CD4-positive, CD25-positive, alpha-beta regulatory T cell (primary cell): ENCODE results near the gene PPP1R3G. TPM values are rescaled to one million over a fixed set of nuclear protein-coding genes. Genes with fewer than 3 reads are reported as not detected.

Experiments
- ATAC-seq, 2 donors: fragments of 150-1000 bp; cut with Tn5 transposase; one replicate each; pipeline ENCODE4 v1.10.0; 2021; ENCODE audit warnings: low read depth in 2 of 2, moderate number of reproducible peaks in 2 of 2, moderate library complexity in 1 of 2
- DNase-seq, 3 donors: peaks; one replicate each; pipeline versions ENCODE4 v3.0.0 to v3.0.0-alpha.2; 2012 to 2022; ENCODE audit warnings: mixed read lengths in 1 of 3
- H3K27ac ChIP-seq: one replicate; pipeline ENCODE4 v1.7.0; 2013; ENCODE audit warnings: mild to moderate bottlenecking, low read length; ENCODE audit not compliant: insufficient read depth, poor library complexity, severe bottlenecking
- H3K27me3 ChIP-seq: one replicate; pipeline ENCODE4 v1.7.0; 2013; ENCODE audit warnings: low read length; ENCODE audit not compliant: control insufficient read depth, insufficient read depth
- H3K36me3 ChIP-seq: one replicate; pipeline ENCODE4 v1.7.0; 2013; ENCODE audit warnings: mild to moderate bottlenecking, low read length, moderate library complexity; ENCODE audit not compliant: control insufficient read depth, insufficient read depth
- H3K4me1 ChIP-seq: 2 replicates; pipeline ENCODE4 v1.7.0; 2013; ENCODE audit warnings: mild to moderate bottlenecking, low read length; ENCODE audit not compliant: insufficient read depth, control insufficient read depth, poor library complexity, severe bottlenecking
- H3K4me3 ChIP-seq: one replicate; pipeline ENCODE4 v1.7.0; 2013; ENCODE audit warnings: low read depth, mild to moderate bottlenecking, low read length, moderate library complexity
- H3K9me3 ChIP-seq, 2 experiments: 1 replicate in 1 of 2; 2 replicates in 1 of 2; pipeline ENCODE4 v1.7.0; 2013; ENCODE audit warnings: low read length in 2 of 2, mild to moderate bottlenecking in 1 of 2, moderate library complexity in 1 of 2; ENCODE audit not compliant: control insufficient read depth in 2 of 2
- H3K27ac Mint-ChIP-seq, 3 donors: one replicate each; pipeline ENCODE4 v1.8.0; 2020 to 2022; ENCODE audit warnings: mild to moderate bottlenecking in 3 of 3, mixed read lengths in 3 of 3, moderate library complexity in 2 of 3
- H3K27me3 Mint-ChIP-seq: one replicate; pipeline ENCODE4 v1.8.0; 2022; ENCODE audit warnings: mild to moderate bottlenecking, mixed read lengths
- H3K36me3 Mint-ChIP-seq: one replicate; pipeline ENCODE4 v1.8.0; 2020; ENCODE audit warnings: mixed read lengths
- H3K4me1 Mint-ChIP-seq, 4 donors: one replicate each; pipeline ENCODE4 v1.8.0; 2020 to 2022; ENCODE audit warnings: mixed read lengths in 4 of 4, mild to moderate bottlenecking in 1 of 4
- H3K4me3 Mint-ChIP-seq, 4 donors: one replicate each; pipeline ENCODE4 v1.8.0; 2020 to 2022; ENCODE audit warnings: mild to moderate bottlenecking in 4 of 4, mixed read lengths in 4 of 4, moderate library complexity in 3 of 4
- H3K9me3 Mint-ChIP-seq, 7 donors: one replicate each; pipeline ENCODE4 v1.8.0; 2020 to 2022; ENCODE audit warnings: mixed read lengths in 7 of 7, mild to moderate bottlenecking in 3 of 7, moderate library complexity in 2 of 7
- polyA plus RNA-seq, 4 donors: library from polyadenylated mRNA; unstranded; fragments of 300-500 nt; fragmentation: Illumina TruSeq; gene quantifications; one replicate each; pipeline ENCODE4 v1.2.3, GENCODE V29; 2021
- total RNA-seq: library from RNA; stranded (reverse); gene quantifications from one replicate; pipeline ENCODE4 v1.2.3, GENCODE V29; 2022

PPP1R3G gene
- total and polyA plus RNA-seq, 5 donors from 2014 or later = 0.10 TPM; not detected in 4

DNA sequence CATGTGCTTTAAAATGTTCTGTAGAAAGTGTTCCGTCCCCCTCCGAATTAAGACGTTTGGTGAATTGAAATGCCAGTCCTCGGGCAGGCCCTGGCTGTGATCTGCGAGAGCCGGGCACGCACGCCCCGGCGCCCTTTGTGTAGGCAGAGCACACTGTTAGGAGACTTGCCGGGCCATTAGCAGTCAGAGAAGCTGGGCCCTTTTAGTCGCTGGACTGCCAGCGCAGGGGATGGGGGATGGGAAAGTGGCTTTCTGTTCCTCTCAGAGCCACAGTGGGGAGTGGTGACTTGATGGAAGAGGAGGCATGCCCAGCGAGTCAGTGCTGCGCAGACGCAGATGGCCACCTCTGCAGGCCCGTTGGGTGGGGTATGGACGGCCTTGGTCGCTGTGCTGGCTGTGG, 2.2 kb downstream of the PPP1R3G start:
- DNase-seq (no peak), ATAC-seq (no peak)
- H3K4me3 ChIP-seq = no peak overlapping the region
- peaks cover 23% of the 10 kb centered on the region for H3K27me3 ChIP-seq
- Mint-ChIP-seq H3K4me1 (peaks cover 0 to 17% (median 1%) of the 10 kb centered on the region in 4 donors), H3K27me3 (peaks cover 58% of the 10 kb centered on the region), H3K9me3 (peaks cover 0 to 6% (median 0%) of the 10 kb centered on the region in 7 donors), H3K36me3 (no peaks in the 10 kb centered on the region), H3K27ac (peak overlapping the region in 1 of 3 donors; percentile 94), H3K4me3 (peak overlapping the region in 1 of 4 donors; percentile 75)
- H3K27ac ChIP-seq = no peak overlapping the region
- H3K4me1 ChIP-seq = peaks cover 4% of the 10 kb centered on the region
- no peaks in the 10 kb centered on the region for H3K9me3 ChIP-seq
- H3K36me3 ChIP-seq = no peaks in the 10 kb centered on the region

DNA sequence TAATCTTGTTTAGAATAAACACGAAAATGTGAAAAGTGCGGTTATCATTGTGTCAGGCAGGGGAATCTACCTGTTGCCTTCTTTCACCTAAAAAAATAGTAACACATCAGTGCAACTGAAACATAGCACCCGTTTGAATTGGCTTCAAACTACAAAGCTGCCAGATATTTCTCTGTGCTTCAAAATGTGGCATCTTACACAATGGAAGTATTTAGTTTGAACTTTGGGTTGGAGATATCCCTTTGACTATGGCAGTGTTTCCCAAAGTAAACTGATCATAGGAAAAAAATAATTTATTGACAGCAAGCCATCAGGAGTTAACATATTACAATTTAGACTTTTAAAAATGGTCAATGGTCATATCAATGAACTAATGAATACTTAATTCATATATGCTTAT, 3.6 kb downstream of the PPP1R3G start:
- H3K36me3 Mint-ChIP-seq = no peaks in the 10 kb centered on the region
- peaks cover 50% of the 10 kb centered on the region for H3K27me3 Mint-ChIP-seq

DNA sequence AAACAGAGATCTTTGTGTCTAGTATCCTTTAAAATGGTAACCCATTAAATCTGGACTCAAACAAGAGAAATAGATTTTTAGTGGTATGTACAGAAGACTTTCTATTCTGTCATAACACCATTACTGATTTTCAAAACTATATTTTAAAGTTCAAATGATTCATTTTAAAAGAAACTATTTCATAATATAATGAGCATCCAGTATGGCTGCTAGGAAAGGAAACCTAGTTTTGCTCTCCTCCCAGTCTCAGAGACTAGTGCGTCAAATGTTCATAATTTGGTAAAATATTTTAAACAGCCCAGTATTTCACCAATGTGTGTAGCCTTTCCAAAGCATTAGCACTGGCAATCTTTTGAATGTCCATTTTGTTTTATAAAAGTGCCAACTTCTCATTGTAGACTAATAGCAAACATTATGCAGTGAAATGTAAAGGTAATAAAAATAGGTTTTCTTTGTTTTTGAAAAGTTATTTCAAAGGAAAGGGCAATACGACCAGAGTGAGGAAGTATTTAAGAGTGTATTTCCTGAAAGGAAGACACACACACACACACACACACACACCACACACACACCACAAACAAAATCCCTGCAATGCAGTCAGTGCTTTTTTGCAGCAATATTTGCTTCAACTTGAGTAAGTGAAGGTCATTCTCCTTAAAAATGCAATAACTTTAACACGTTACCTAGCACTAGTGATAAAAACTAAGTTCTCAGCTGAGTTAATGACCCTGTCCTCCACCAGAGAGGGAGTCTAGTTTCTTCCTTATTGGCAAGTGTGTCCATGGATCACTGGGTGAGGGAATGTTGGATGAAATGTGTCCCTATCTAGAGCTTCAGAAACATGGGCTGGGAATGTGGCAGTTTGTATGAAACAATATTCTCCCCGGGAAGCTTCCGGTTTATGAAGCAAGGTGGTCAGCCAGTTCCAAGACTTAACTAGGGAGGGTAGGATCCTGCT, 4.6 kb downstream of the PPP1R3G start:
- peaks cover 47% of the 10 kb centered on the region for H3K27me3 Mint-ChIP-seq
- no peak for ATAC-seq

More for the DNA sequence above, 3.6 kb downstream of the PPP1R3G start:
- Mint-ChIP-seq H3K9me3 (no peaks in the 10 kb centered on the region), H3K4me3 (no peak overlapping the region), H3K4me1 (peaks cover 0 to 13% (median 1%) of the 10 kb centered on the region in 4 donors), H3K27ac (no peak overlapping the region)
- Histone ChIP-seq H3K9me3 (no peaks in the 10 kb centered on the region), H3K27me3 (peaks cover 20% of the 10 kb centered on the region), H3K4me1 (peaks cover 4% of the 10 kb centered on the region), H3K27ac (no peak overlapping the region), H3K36me3 (no peaks in the 10 kb centered on the region), H3K4me3 (no peak overlapping the region)
- no peak for DNase-seq
- no peak for ATAC-seq

DNA sequence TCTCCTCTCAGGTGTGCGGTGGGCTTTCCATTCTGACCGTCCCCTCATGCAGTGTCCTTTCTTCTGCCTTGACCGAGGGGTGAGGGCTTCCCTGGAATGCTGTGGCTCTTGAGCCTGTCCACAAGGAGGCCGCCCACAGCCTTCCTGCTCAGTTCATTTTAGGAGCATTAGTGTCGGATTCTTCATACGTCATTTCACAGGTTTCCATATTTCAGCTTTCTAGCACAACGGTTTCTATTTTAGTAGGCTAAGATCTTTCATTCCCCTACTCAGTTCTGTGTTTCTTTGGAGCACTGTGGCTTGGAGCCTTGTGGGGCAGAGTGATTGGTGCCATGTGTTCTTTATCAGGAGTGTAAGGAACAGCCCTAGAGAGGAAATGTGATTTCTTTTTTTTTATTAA, 5.5 kb downstream of the PPP1R3G start:
- Mint-ChIP-seq H3K4me1 (peaks cover 0 to 7% (median 1%) of the 10 kb centered on the region in 4 donors), H3K9me3 (peaks cover 0 to 1% (median 0%) of the 10 kb centered on the region in 7 donors), H3K4me3 (no peak overlapping the region), H3K36me3 (no peaks in the 10 kb centered on the region), H3K27me3 (peaks cover 47% of the 10 kb centered on the region), H3K27ac (no peak overlapping the region)
- H3K9me3 ChIP-seq = no peaks in the 10 kb centered on the region
- H3K27ac ChIP-seq = no peak overlapping the region
- H3K27me3 ChIP-seq = peaks cover 20% of the 10 kb centered on the region
- no peaks in the 10 kb centered on the region for H3K36me3 ChIP-seq
- no peak overlapping the region for H3K4me3 ChIP-seq
- DNase-seq (no peak), ATAC-seq (no peak)
- H3K4me1 ChIP-seq = no peaks in the 10 kb centered on the region

More for the DNA sequence above, 4.6 kb downstream of the PPP1R3G start:
- Mint-ChIP-seq H3K4me1 (peaks cover 0 to 8% (median 1%) of the 10 kb centered on the region in 4 donors), H3K27ac (no peak overlapping the region), H3K9me3 (peaks cover 0 to 1% (median 0%) of the 10 kb centered on the region in 7 donors), H3K36me3 (no peaks in the 10 kb centered on the region), H3K4me3 (no peak overlapping the region)
- H3K36me3 ChIP-seq = no peaks in the 10 kb centered on the region
- H3K4me1 ChIP-seq = peaks cover 4% of the 10 kb centered on the region
- H3K27me3 ChIP-seq = peaks cover 20% of the 10 kb centered on the region
- no peak overlapping the region for H3K27ac ChIP-seq
- no peaks in the 10 kb centered on the region for H3K9me3 ChIP-seq
- H3K4me3 ChIP-seq = no peak overlapping the region
- no peak for DNase-seq

DNA sequence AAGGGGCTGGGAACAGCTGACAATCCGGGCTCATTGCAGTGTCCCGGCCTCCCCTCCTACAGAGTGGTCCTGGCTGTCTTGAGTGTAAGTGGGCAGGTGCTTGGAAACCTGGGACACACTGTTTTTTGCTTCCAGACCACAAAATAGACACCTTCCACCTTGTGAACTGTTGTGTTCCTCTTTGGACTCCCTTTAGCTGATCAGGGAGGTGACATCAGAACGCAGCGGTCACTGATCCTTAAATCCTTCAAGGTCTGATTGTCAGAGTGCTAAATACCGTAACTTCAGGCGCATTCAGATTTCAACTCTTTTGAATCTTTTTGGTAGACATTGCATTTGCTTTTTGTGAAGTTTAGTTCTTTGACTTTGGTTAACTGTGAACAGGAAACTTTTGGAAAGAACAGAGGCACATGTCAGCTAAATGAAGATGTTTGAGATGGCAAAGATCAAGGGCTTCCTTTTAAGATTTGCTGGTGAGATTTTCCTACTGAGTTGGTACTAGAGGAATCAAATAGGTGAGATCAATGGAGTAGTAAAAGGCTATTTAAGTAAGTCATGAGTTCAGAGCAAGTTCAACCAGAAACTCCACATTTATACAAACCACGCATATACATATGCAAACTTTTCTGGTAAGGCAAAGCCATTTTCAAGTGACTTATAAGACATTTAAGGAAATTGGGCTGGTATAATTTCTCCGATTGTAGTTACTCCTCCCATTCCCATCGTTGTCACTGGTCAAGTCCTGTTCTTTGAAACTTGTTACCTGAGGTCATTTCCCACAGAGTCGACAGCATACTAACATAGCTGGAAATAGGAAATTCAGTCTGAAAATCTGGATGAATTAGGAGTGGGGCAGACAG, 6.3 kb downstream of the PPP1R3G start:
- no peak overlapping the region for H3K27ac ChIP-seq
- no peaks in the 10 kb centered on the region for H3K9me3 ChIP-seq
- no peak overlapping the region for H3K4me3 Mint-ChIP-seq
- H3K9me3 Mint-ChIP-seq = peaks cover 0 to 1% (median 0%) of the 10 kb centered on the region in 7 donors
- H3K36me3 ChIP-seq = no peaks in the 10 kb centered on the region
- H3K4me1 Mint-ChIP-seq = peaks cover 0 to 7% (median 1%) of the 10 kb centered on the region in 4 donors
- peaks cover 43% of the 10 kb centered on the region for H3K27me3 Mint-ChIP-seq
- H3K4me1 ChIP-seq = no peaks in the 10 kb centered on the region
- peaks cover 20% of the 10 kb centered on the region for H3K27me3 ChIP-seq
- no peak overlapping the region for H3K27ac Mint-ChIP-seq
- H3K4me3 ChIP-seq = no peak overlapping the region
- DNase-seq = no peak
- no peak for ATAC-seq
- no peaks in the 10 kb centered on the region for H3K36me3 Mint-ChIP-seq

DNA sequence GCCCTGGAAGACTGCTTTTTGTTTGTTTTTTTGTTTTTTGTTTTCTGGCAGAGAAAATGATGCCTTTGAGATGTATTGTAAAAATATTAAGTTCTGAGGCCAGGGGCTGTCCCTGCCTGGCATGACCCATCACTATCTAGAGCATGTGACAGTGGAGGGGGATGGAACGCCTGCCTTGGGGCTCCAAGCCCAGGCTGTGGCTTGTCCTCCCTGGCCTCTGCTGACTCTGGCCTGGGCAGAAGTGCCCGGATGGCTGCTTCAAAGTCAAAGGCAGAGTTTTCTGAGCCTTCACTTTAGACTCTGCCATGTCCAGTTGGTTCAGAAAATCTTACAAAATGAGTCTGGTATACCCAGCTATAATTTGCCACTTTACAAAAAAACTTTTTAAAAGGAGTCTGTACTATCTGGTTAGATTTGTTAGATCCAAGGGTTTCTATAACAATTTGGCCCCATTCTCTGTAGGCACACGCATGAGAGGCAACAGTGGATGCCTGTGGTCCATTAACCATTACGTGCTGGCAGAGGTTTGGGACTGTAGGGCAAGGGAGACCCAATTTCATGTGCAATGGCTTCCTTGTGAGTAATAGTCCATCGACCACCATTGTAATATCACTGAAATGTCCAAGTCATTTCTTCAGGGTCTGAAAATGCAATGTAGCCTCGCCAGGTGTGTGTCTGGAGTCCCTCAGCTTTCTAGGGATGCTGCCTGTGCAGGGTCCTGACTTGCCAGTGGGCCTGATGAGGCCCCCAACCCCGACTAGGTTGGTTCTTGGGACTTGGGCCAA, 8.3 kb downstream of the PPP1R3G start:
- Mint-ChIP-seq H3K4me3 (no peak overlapping the region), H3K36me3 (no peaks in the 10 kb centered on the region), H3K27ac (no peak overlapping the region), H3K4me1 (peaks cover 0 to 5% (median 1%) of the 10 kb centered on the region in 4 donors), H3K9me3 (peaks cover 0 to 1% (median 0%) of the 10 kb centered on the region in 7 donors), H3K27me3 (peaks cover 27% of the 10 kb centered on the region)
- no peak overlapping the region for H3K4me3 ChIP-seq
- no peak overlapping the region for H3K27ac ChIP-seq
- H3K9me3 ChIP-seq = no peaks in the 10 kb centered on the region
- ATAC-seq (no peak), DNase-seq (no peak)
- no peaks in the 10 kb centered on the region for H3K4me1 ChIP-seq
- H3K27me3 ChIP-seq = peaks cover 18% of the 10 kb centered on the region
- no peaks in the 10 kb centered on the region for H3K36me3 ChIP-seq

DNA sequence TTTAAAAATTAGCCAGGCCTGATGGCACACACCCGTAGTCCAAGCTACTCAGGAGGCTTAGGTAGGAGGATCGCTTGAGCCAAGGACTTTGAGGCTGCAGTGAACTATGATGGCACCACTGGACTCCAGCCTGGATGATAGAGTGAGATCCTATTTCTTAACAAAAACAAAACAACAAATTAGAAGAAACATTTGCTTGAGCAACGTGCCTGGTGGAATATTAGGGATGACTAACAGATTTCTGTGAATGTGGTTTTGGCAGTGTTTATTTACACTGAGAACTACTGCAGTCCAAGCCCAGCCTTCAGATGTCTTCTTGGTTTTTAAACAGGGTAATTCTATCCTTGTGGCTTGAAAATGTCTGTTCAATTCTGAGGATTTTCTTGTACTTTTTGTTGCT, 9.2 kb downstream of the PPP1R3G start:
- no peak overlapping the region for H3K27ac ChIP-seq
- H3K36me3 Mint-ChIP-seq = no peaks in the 10 kb centered on the region
- ATAC-seq (no peak), DNase-seq (no peak)
- peaks cover 0 to 1% (median 0%) of the 10 kb centered on the region in 7 donors for H3K9me3 Mint-ChIP-seq
- no peaks in the 10 kb centered on the region for H3K36me3 ChIP-seq
- no peaks in the 10 kb centered on the region for H3K9me3 ChIP-seq
- no peaks in the 10 kb centered on the region for H3K4me1 ChIP-seq
- H3K4me3 ChIP-seq = no peak overlapping the region
- H3K27me3 Mint-ChIP-seq = peaks cover 22% of the 10 kb centered on the region
- H3K4me3 Mint-ChIP-seq = no peak overlapping the region
- H3K4me1 Mint-ChIP-seq = peaks cover 0 to 5% (median 1%) of the 10 kb centered on the region in 4 donors
- peaks cover 14% of the 10 kb centered on the region for H3K27me3 ChIP-seq
- no peak overlapping the region for H3K27ac Mint-ChIP-seq
